HepG2 (cell line): Measurements from ENCODE around the gene THEMIS. TPM values are rescaled to one million over a fixed set of nuclear protein-coding genes. Genes with fewer than 3 reads are reported as not detected.
A peak's percentile ranks its signal among the peaks of the same experiment; 100 is the strongest.

ENCODE experiments used
- JUN ChIP-seq: sonication (generic); formaldehyde crosslinking; IDR thresholded peaks from 2 replicates; pipeline ENCODE4 v1.4.0; 2020; ENCODE audit warnings: mild to moderate bottlenecking, missing genetic modification reagents
- KLF16 ChIP-seq, 2 experiments: sonication (generic) in 1 of 2; formaldehyde crosslinking in 1 of 2; IDR thresholded peaks; 2 replicates each; pipeline versions ENCODE4 v1.6.1 to v1.8.0; 2016 to 2023; ENCODE audit warnings: missing genetic modification reagents in 2 of 2, missing compliant biosample characterization in 1 of 2
- MEIS2 ChIP-seq: sonication (generic); formaldehyde crosslinking; IDR thresholded peaks from 2 replicates; pipeline ENCODE4 v1.9.0; 2021; ENCODE audit warnings: mild to moderate bottlenecking, missing genetic modification reagents
- NCOA2 ChIP-seq: sonication (generic); formaldehyde crosslinking; IDR thresholded peaks from 2 replicates; pipeline ENCODE4 v1.8.0; 2022; ENCODE audit warnings: inconsistent platforms
- ZNF556 ChIP-seq: sonication (generic); formaldehyde crosslinking; IDR thresholded peaks from 2 replicates; pipeline ENCODE4 v1.4.0; 2020; ENCODE audit warnings: mild to moderate bottlenecking, missing genetic modification reagents, borderline replicate concordance
- ZNF7 ChIP-seq: IDR thresholded peaks from 2 replicates; pipeline ENCODE4 v1.6.1; 2016; ENCODE audit warnings: missing biosample characterization, missing genetic modification reagents
- polyA plus RNA-seq, 8 experiments: library from polyadenylated mRNA; depleted of rRNA in 3 of 8; stranded (reverse) in 7 of 8; unstranded in 1 of 8; fragments of >200 nt; fragmentation: Illumina TruSeq in 4 of 8; extraction: Trizol in 4 of 8; gene quantifications; 2 replicates each; pipeline versions ENCODE4 v1.2.1 to v1.2.3, GENCODE V29; 2011 to 2016; ENCODE audit warnings: low read depth in 4 of 8, missing spikeins in 1 of 8, mixed read lengths in 1 of 8; ENCODE audit not compliant: insufficient read depth in 1 of 8
- total RNA-seq, 5 experiments: library from RNA; depleted of rRNA; stranded (reverse); fragments of >200 nt; fragmentation: Illumina TruSeq; extraction: Trizol; gene quantifications; 2 replicates each; pipeline ENCODE4 v1.2.3, GENCODE V29; 2016; ENCODE audit warnings: low read depth in 1 of 5
- TF ChIP-seq, protein P1 (sequence below): sonication (generic); formaldehyde crosslinking; IDR thresholded peaks from 2 replicates; pipeline ENCODE4 v1.4.0; 2020; ENCODE audit warnings: missing genetic modification reagents, borderline replicate concordance
- TF ChIP-seq, protein P2 (sequence below): IDR thresholded peaks from 2 replicates; pipeline ENCODE4 v1.4.0; 2020; ENCODE audit warnings: mild to moderate bottlenecking, missing genetic modification reagents
- TF ChIP-seq, protein P3 (sequence below), 2 experiments: fragments of 450-650 bp in 1 of 2; sonication (generic) in 1 of 2; formaldehyde crosslinking; IDR thresholded peaks; 2 replicates each; pipeline versions ENCODE4 v1.5.0 to v1.8.0; 2020 to 2022; ENCODE audit warnings: mild to moderate bottlenecking in 1 of 2, missing genetic modification reagents in 1 of 2
- TF ChIP-seq, protein P4 (sequence below): sonication (generic); formaldehyde crosslinking; IDR thresholded peaks from 2 replicates; pipeline ENCODE4 v1.4.0; 2020; ENCODE audit warnings: missing genetic modification reagents
- TF ChIP-seq, protein P5 (sequence below): sonication (generic); formaldehyde crosslinking; IDR thresholded peaks from 2 replicates; pipeline ENCODE4 v1.5.0; 2020; ENCODE audit warnings: missing genetic modification reagents
- TF ChIP-seq, protein P6 (sequence below): sonication (generic); formaldehyde crosslinking; IDR thresholded peaks from 2 replicates; pipeline ENCODE4 v1.4.0; 2020; ENCODE audit warnings: missing genetic modification reagents
- TF ChIP-seq, protein P7 (sequence below): sonication (generic); formaldehyde crosslinking; IDR thresholded peaks from 2 replicates; pipeline ENCODE4 v1.4.0; 2020; ENCODE audit warnings: missing genetic modification reagents, borderline replicate concordance

Gene THEMIS
- total and polyA plus RNA-seq, 2 of the 13 experiments (the other 11 are each of a cell fraction or from before 2014, with no cell fraction given), result not detected

DNA sequence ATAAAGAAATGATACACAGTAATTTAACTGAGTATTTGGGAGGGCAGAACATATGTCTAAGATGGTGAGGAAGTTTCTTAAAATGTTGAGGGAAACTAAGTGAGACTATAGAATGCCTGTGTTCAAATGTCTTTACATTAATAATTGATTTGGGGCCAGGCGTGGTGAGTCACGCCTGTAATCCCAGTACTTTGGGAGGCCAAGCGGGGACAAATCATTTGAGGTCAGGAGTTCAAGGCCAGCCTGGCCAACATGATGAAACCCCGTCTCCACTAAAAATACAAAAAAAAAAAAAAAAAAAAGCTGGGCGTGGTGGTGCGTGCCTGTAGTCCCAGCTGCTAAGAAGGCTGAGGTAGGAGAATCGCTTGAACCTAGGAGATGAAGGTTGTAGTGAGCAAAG is 66.7 kb downstream of the THEMIS start (continued):
- TF ChIP-seq, protein P1, sequence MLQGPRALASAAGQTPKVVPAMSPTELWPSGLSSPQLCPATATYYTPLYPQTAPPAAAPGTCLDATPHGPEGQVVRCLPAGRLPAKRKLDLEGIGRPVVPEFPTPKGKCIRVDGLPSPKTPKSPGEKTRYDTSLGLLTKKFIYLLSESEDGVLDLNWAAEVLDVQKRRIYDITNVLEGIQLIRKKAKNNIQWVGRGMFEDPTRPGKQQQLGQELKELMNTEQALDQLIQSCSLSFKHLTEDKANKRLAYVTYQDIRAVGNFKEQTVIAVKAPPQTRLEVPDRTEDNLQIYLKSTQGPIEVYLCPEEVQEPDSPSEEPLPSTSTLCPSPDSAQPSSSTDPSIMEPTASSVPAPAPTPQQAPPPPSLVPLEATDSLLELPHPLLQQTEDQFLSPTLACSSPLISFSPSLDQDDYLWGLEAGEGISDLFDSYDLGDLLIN (CRISPR knock-in tag), result no peak
- TF ChIP-seq NCOA2 (CRISPR knock-in tag) (peak; percentile 60), ZNF556 (CRISPR knock-in tag) (no peak), ZNF7 (CRISPR knock-in tag) (no peak), KLF16 (CRISPR knock-in tag; IDR thresholded peaks at IDR 0.05) (0 out of 4 replicates have a peak, but pooled peaks of 1 of the 2 experiments have one; percentile 16), JUN (0 out of 2 replicates have a peak, but pooled peaks have one; percentile 56), MEIS2 (CRISPR knock-in tag) (no peak)
- TF ChIP-seq, protein P2, sequence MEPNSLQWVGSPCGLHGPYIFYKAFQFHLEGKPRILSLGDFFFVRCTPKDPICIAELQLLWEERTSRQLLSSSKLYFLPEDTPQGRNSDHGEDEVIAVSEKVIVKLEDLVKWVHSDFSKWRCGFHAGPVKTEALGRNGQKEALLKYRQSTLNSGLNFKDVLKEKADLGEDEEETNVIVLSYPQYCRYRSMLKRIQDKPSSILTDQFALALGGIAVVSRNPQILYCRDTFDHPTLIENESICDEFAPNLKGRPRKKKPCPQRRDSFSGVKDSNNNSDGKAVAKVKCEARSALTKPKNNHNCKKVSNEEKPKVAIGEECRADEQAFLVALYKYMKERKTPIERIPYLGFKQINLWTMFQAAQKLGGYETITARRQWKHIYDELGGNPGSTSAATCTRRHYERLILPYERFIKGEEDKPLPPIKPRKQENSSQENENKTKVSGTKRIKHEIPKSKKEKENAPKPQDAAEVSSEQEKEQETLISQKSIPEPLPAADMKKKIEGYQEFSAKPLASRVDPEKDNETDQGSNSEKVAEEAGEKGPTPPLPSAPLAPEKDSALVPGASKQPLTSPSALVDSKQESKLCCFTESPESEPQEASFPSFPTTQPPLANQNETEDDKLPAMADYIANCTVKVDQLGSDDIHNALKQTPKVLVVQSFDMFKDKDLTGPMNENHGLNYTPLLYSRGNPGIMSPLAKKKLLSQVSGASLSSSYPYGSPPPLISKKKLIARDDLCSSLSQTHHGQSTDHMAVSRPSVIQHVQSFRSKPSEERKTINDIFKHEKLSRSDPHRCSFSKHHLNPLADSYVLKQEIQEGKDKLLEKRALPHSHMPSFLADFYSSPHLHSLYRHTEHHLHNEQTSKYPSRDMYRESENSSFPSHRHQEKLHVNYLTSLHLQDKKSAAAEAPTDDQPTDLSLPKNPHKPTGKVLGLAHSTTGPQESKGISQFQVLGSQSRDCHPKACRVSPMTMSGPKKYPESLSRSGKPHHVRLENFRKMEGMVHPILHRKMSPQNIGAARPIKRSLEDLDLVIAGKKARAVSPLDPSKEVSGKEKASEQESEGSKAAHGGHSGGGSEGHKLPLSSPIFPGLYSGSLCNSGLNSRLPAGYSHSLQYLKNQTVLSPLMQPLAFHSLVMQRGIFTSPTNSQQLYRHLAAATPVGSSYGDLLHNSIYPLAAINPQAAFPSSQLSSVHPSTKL (CRISPR knock-in tag), result peak; percentile 70
- TF ChIP-seq, protein P3, sequence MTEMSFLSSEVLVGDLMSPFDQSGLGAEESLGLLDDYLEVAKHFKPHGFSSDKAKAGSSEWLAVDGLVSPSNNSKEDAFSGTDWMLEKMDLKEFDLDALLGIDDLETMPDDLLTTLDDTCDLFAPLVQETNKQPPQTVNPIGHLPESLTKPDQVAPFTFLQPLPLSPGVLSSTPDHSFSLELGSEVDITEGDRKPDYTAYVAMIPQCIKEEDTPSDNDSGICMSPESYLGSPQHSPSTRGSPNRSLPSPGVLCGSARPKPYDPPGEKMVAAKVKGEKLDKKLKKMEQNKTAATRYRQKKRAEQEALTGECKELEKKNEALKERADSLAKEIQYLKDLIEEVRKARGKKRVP (CRISPR knock-in tag; IDR thresholded peaks at IDR 0.05), result peak in 1 of 2 experiments; percentile 85; a peak in 2 of 4 replicates
- TF ChIP-seq, protein P4, sequence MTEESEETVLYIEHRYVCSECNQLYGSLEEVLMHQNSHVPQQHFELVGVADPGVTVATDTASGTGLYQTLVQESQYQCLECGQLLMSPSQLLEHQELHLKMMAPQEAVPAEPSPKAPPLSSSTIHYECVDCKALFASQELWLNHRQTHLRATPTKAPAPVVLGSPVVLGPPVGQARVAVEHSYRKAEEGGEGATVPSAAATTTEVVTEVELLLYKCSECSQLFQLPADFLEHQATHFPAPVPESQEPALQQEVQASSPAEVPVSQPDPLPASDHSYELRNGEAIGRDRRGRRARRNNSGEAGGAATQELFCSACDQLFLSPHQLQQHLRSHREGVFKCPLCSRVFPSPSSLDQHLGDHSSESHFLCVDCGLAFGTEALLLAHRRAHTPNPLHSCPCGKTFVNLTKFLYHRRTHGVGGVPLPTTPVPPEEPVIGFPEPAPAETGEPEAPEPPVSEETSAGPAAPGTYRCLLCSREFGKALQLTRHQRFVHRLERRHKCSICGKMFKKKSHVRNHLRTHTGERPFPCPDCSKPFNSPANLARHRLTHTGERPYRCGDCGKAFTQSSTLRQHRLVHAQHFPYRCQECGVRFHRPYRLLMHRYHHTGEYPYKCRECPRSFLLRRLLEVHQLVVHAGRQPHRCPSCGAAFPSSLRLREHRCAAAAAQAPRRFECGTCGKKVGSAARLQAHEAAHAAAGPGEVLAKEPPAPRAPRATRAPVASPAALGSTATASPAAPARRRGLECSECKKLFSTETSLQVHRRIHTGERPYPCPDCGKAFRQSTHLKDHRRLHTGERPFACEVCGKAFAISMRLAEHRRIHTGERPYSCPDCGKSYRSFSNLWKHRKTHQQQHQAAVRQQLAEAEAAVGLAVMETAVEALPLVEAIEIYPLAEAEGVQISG, result no peak
- TF ChIP-seq, protein P5, sequence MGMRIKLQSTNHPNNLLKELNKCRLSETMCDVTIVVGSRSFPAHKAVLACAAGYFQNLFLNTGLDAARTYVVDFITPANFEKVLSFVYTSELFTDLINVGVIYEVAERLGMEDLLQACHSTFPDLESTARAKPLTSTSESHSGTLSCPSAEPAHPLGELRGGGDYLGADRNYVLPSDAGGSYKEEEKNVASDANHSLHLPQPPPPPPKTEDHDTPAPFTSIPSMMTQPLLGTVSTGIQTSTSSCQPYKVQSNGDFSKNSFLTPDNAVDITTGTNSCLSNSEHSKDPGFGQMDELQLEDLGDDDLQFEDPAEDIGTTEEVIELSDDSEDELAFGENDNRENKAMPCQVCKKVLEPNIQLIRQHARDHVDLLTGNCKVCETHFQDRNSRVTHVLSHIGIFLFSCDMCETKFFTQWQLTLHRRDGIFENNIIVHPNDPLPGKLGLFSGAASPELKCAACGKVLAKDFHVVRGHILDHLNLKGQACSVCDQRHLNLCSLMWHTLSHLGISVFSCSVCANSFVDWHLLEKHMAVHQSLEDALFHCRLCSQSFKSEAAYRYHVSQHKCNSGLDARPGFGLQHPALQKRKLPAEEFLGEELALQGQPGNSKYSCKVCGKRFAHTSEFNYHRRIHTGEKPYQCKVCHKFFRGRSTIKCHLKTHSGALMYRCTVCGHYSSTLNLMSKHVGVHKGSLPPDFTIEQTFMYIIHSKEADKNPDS, result no peak
- TF ChIP-seq, protein P6, sequence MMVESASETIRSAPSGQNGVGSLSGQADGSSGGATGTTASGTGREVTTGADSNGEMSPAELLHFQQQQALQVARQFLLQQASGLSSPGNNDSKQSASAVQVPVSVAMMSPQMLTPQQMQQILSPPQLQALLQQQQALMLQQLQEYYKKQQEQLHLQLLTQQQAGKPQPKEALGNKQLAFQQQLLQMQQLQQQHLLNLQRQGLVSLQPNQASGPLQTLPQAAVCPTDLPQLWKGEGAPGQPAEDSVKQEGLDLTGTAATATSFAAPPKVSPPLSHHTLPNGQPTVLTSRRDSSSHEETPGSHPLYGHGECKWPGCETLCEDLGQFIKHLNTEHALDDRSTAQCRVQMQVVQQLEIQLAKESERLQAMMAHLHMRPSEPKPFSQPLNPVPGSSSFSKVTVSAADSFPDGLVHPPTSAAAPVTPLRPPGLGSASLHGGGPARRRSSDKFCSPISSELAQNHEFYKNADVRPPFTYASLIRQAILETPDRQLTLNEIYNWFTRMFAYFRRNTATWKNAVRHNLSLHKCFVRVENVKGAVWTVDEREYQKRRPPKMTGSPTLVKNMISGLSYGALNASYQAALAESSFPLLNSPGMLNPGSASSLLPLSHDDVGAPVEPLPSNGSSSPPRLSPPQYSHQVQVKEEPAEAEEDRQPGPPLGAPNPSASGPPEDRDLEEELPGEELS (CRISPR knock-in tag), result no peak
- TF ChIP-seq, protein P7, sequence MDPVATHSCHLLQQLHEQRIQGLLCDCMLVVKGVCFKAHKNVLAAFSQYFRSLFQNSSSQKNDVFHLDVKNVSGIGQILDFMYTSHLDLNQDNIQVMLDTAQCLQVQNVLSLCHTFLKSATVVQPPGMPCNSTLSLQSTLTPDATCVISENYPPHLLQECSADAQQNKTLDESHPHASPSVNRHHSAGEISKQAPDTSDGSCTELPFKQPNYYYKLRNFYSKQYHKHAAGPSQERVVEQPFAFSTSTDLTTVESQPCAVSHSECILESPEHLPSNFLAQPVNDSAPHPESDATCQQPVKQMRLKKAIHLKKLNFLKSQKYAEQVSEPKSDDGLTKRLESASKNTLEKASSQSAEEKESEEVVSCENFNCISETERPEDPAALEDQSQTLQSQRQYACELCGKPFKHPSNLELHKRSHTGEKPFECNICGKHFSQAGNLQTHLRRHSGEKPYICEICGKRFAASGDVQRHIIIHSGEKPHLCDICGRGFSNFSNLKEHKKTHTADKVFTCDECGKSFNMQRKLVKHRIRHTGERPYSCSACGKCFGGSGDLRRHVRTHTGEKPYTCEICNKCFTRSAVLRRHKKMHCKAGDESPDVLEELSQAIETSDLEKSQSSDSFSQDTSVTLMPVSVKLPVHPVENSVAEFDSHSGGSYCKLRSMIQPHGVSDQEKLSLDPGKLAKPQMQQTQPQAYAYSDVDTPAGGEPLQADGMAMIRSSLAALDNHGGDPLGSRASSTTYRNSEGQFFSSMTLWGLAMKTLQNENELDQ (CRISPR knock-in tag), result no peak
